Bone marrow (tissue), 2 donors: Measurements from ENCODE around the gene OR4Q2.
"Not testable (repeated sequence)": the region's sequence is repeated elsewhere in the genome, so short reads cannot be mapped to it uniquely, and the experiment has no call there.

ENCODE experiments used
- DNase-seq, 2 donors: peaks; one replicate each; lab custom pipeline; 2025; lab: John Stamatoyannopoulos, UW

The OR4Q2 gene

DNA sequence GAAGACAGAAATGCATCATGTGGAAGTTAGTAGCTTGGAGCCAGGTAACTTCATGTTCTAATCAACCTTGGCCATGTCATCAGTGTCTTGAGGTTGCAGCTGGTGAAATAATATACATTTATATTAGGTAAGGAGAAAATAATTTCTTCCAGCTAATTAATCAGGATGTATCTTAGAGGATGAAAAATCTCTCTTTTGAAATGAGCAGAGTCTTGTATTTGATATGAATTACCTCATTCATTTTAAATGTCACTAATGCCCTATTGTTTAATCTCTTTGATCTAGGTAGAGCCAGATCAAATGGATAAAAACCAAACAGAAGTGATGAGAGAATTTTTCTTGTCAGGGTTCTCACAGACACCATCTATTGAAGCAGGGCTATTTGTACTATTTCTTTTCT is at the start of gene OR4Q2:
Gene OR4Q2 (plus strand): TSS at position 301 of the 400 bp plus-strand sequence.
- no peak for DNase-seq

DNA sequence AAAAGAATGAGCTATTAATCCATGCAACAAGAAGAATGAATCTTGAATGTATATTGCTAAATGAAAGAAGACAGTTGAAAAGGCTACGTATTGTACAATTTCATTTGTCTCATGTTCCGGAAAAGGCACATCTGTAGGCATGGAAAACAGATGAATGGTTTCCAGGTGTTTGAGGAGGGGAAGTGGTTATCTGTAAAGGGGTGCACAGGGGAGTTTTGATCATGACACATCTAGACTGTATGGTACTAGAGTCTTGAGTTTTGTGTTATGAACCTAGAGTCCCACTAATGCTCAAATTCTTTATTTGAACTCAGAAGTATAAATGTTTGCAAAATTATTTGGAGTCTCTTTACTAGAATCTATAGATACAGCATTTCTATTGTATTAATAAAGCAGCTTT is 32.2 kb upstream of the OR4Q2 start:
- DNase-seq = not testable (repeated sequence)

DNA sequence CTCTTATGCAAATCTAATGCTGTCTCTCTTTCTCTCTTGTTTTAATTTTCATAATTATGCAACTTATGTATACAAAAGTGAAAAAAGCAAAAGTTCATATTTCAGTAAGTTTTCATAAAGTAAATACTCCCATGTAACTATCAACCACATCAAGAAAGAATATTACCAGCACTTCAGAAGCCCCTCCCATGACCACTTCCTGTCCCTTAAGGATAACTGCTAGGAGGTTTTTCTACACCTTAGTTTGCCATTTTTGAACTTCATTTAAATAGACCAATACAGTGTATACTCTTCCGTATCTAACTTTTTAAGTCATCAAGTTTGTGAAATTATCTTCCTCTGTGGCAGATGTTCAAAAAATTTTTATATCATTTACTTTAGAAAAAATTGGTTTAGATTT is 27.1 kb upstream of the OR4Q2 start:
- no peak for DNase-seq

DNA sequence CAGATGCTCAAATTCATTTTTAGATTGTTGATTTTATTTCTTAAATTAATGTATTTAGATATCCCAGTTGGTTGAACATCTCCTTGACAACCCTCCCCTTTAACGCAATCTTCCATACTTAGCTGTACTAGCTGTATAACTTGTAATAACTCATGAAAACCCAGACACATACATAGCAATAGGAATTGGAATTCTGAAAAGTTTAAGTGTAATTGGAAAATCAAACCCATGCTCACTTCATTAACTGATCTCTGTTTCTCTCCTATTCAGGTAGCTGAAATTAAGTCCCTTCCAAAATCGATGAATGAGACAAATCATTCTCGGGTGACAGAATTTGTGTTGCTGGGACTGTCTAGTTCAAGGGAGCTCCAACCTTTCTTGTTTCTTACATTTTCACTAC is 26.7 kb upstream of the OR4Q2 start, which contains the start of gene OR4K15:
Gene OR4K15 (plus strand): TSS at position 301 of the 400 bp plus-strand sequence. CDS start 0 bp downstream, at position 301.
- DNase-seq = no peak

DNA sequence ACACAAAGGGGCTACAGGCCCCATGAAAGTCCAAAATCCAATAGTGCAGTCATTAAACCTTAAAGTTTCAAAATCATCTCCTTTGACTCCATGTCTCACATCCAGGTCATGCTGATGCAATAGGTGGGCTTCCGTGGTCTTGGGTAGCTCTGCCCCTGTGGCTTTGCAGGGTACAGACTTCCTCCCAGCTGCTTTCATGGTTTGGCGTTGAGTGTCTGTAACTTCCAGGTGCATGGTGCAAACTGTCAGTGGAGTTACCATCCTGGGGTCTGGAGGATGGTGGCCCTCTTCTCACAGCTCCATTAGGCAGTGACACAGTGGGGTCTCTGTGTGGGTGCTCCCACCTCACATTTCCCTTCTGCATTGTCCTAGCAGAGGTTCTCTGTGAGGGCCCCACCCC is 8.5 kb upstream of the OR4Q2 start:
- DNase-seq = no peak

DNA sequence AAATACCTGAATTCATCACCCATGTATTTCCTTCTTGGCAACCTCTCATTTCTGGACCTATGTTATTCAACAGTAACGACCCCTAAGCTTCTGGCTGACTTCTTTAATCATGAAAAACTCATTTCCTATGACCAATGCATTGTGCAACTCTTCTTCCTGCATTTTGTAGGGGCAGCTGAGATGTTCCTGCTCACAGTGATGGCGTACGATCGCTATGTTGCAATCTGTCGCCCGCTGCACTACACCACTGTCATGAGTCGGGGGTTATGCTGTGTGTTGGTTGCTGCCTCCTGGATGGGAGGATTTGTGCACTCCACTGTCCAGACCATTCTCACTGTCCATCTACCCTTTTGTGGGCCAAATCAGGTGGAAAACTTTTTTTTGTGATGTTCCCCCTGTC is 356 bp downstream of the OR4Q2 start:
- no peak for DNase-seq

DNA sequence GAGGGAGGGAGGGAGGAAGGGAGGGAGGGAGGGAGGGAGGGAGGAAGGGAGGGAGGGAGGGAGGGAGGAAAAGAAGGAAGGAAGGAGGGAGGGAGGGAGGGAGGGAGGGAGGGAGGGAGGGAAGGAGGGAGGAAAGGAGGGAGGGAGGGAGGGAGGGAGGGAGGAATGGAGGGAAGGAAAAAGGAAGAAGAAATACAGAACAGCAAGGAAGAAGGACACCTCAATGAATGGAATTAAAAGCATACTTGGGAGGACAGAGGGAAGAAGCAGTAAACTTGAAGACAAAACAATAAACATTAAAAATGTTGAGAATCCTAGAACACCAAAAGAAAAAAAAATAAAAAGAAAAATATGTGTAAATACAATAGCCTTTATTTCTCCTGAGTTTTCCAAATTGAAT is 6.2 kb downstream of the OR4Q2 start:
- no peak for DNase-seq

DNA sequence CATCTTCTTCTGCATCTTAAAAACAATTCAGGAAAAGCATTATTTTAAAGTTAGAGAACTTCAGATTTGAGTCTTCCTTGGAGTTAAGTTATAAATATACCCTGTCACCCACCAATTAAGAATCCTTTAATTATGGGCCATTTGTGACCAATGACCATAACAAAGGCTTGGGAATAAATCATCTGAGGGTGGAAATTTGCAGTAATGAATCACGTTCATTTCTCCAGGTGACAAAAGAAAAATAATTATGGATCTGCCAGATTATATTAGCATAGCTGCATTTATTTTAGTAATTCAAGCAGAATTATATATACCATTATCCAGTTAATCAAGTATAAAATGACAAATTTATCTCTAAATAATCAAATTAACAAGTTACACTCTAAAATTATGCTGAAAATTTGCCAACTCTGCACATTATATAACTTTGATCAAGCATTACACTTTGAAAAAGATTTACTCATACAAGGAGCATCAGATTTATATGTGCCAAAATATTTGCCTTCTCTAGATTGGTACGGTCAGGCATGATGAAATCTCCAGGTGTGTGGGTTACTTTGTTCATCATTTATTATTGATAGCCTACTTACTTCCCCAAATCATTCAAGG is 17.4 kb downstream of the OR4Q2 start, which contains the start of gene OR4K14:
Gene OR4K14 (minus strand): TSS at position 51 of the 609 bp plus-strand sequence. CDS start 4,114 bp downstream, outside the sequence.
- DNase-seq = no peak

DNA sequence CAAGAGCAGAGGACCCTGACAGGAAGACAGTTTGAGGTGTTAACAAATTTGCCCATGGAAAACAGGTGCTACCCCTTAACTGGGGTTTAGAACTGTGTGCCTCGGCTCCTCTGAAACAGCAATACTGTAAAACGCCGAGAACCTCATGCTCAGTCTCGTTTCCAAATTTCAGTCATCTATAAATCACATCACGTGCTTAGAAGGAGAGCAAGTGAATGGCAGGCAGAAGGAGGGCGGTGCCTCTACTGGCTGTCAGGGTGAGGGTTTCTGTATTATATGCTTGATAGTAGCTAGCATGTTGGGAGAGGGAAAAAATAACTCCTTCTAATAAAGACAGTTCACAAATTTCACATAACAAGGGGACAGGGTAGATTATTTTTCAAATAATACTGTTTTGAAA is 29.1 kb downstream of the OR4Q2 start:
- DNase-seq = no peak

DNA sequence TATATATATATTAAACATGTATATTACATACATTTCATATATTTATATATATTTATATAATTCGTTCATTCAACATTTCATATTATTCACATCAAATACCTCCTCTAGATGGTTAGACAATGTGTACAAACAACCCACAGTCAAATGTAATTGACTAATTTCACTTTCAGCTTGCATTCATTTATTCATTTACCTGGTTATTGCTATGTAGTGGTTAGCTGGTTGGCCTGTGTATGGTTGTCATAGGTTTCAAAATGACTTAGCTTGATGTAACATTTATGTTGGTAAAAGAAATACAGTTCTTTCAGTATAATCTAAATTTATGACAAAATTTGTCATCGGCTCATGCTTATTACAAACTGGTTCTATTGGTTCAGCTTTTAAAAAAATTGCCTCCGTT is 33.5 kb downstream of the OR4Q2 start:
- DNase-seq = no peak

DNA sequence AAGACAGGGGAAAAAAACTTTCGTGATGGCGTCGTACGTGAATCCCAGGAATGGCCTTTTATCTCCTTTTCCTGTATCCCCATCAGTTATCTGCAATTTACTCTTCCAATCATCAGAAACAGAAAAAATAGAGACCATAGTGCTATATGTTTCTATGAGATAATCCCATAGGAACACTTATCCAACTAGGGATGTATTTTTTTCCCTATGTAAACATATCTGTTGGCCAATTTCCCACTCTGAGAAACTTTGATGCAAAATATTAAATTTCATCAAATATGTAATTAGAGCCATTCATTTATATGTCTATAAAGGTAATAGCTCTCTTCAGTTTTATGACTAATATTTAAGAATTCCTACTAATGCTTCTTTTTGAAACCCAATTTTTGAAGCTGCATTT is 34.0 kb downstream of the OR4Q2 start, which contains the start of gene OR4K13:
Gene OR4K13 (minus strand): TSS at position 101 of the 400 bp plus-strand sequence. CDS start 1,280 bp downstream, outside the sequence.
- no peak for DNase-seq

DNA sequence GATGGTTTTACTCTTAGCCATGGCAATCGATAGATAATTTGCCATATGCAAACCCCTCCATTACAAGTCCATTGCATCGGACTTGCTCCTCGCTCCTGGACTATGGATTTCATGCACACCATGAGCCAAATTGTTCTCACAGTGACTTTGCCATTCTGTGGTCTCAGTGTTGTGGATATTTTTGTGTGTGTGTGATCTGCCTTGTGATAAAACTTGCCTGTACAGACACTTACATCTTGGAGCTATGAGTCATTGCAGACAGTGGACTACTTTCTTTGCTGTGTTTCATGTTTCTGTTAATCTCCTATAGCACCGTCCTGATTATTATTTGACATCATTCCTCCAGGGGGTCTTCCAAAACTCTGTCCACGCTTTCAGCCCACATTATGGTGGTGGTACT is 42.3 kb downstream of the OR4Q2 start:
- DNase-seq = no peak

DNA sequence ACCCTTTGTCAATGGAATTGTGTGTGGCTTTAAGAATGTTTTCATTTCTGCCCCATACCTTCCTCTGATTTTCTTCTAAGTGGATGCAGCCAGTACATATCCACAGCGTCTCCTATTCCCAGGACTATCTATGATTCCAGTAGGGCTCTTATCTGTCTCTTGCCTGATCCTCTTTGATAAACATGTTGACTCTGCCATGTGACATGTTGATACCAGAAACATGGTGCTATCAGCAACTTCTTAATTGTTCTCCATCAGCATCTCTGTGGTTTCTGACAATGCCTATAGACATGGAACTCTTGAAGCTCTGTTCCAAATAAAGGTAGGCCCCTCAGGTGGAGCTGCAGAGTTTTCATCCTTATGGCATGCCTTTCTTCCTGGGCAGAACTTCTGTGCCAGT is 46.2 kb downstream of the OR4Q2 start:
- no peak for DNase-seq
